Stomach (tissue), 4 donors: ENCODE measurements around the gene UMOD.

ENCODE experiments used
- CTCF ChIP-seq, 7 experiments: fragments of 450-650 bp in 4 of 7; fragments of 200-600 bp in 3 of 7; sonication (generic) in 3 of 7; IDR thresholded peaks; one replicate each; pipeline ENCODE4 v1.5.1; 2016 to 2019; ENCODE audit warnings: antibody characterized with exemption in 7 of 7, control low read depth in 2 of 7, mild to moderate bottlenecking in 1 of 7
- POLR2A ChIP-seq, 4 donors: fragments of 450-650 bp; IDR thresholded peaks; one replicate each; pipeline ENCODE4 v1.6.1; 2016; ENCODE audit warnings: antibody characterized with exemption in 4 of 4, control low read depth in 2 of 4, mild to moderate bottlenecking in 1 of 4, moderate library complexity in 1 of 4
- POLR2AphosphoS5 ChIP-seq, 3 donors: sonication (generic); formaldehyde crosslinking; IDR thresholded peaks; one replicate each; pipeline ENCODE4 v1.6.1; 2016; ENCODE audit warnings: antibody characterized with exemption in 3 of 3

- TF ChIP-seq CTCF (IDR thresholded peaks at IDR 0.05), result no peak
- TF ChIP-seq POLR2A (IDR thresholded peaks at IDR 0.05), result no peak
- no peak for TF ChIP-seq POLR2AphosphoS5 (IDR thresholded peaks at IDR 0.05)
Measured at GRCh38 chr16:20377181-20377580, 24.7 kb upstream of the UMOD start.
